H1 (cell line): ENCODE measurements around the gene EFNA3. TPM values are rescaled to one million over a fixed set of nuclear protein-coding genes. Genes with fewer than 3 reads are reported as not detected.

Experiments used
- CTCF ChIA-PET: fragments of 300-600 bp; sonication (Branson Sonifier 250); formaldehyde crosslinking; loops from one replicate; lab custom pipeline; 2021; ENCODE audit not compliant: partially characterized antibody; lab: Charles Lee
- POLR2A ChIA-PET: fragments of 300-600 bp; sonication (Branson Sonifier 250); formaldehyde crosslinking; loops from one replicate; lab custom pipeline; 2021; ENCODE audit warnings: inconsistent platforms; ENCODE audit not compliant: partially characterized antibody; lab: Charles Lee
- DNase-seq, 2 experiments: peaks; one replicate each; pipeline versions ENCODE4 v3.0.0 to v3.0.0-alpha.2; 2010 to 2022; ENCODE audit warnings: low spot score in 2 of 2, low read depth in 1 of 2, mixed read lengths in 1 of 2
- FAIRE-seq: peaks from 2 replicates; lab custom pipeline; 2011; peaks lifted over from hg19 to GRCh38; lab: Jason Lieb, UNC
- H2AFZ ChIP-seq: 2 replicates; pipeline ENCODE4 v1.8.1; 2012; ENCODE audit warnings: low read length, inconsistent platforms
- H2AK5ac ChIP-seq: 2 replicates; pipeline ENCODE4 v1.6.1; 2013; ENCODE audit warnings: low read depth, low read length
- H2BK120ac ChIP-seq: replicated peaks from 2 replicates; pipeline ENCODE3; 2013; ENCODE audit warnings: low read depth, low read length, inconsistent platforms
- H2BK12ac ChIP-seq: 2 replicates; pipeline ENCODE4 v1.6.1; 2013; ENCODE audit warnings: low read depth, low read length
- H2BK15ac ChIP-seq: 2 replicates; pipeline ENCODE4 v1.6.1; 2013; ENCODE audit warnings: low read length
- H2BK20ac ChIP-seq: 2 replicates; pipeline ENCODE4 v1.6.1; 2013; ENCODE audit warnings: low read length
- H2BK5ac ChIP-seq: 2 replicates; pipeline ENCODE4 v1.6.1; 2013; ENCODE audit warnings: low read depth, low read length
- H3K14ac ChIP-seq: 2 replicates; pipeline ENCODE4 v1.6.1; 2013; ENCODE audit warnings: inconsistent platforms; ENCODE audit not compliant: insufficient read length
- H3K18ac ChIP-seq: 2 replicates; pipeline ENCODE4 v1.6.1; 2013; ENCODE audit warnings: low read length; ENCODE audit errors: extremely low read depth
- H3K23ac ChIP-seq: 2 replicates; pipeline ENCODE4 v1.6.1; 2013; ENCODE audit warnings: inconsistent platforms; ENCODE audit not compliant: insufficient read length
- H3K23me2 ChIP-seq: 2 replicates; pipeline ENCODE4 v1.6.1; 2013; ENCODE audit warnings: low read depth, low read length
- H3K27ac ChIP-seq: 2 replicates; pipeline ENCODE4 v1.6.1; 2011; ENCODE audit warnings: low read depth, low read length, inconsistent platforms
- H3K27me3 ChIP-seq, 4 experiments: replicated peaks in 1 of 4; 1 replicate in 1 of 4; 2 replicates in 3 of 4; pipeline versions ENCODE4 v1.6.1 to v1.8.1; 2011 to 2013; ENCODE audit warnings: low read length in 3 of 4, mild to moderate bottlenecking in 3 of 4, inconsistent platforms in 2 of 4, mixed read lengths in 2 of 4, moderate library complexity in 1 of 4; ENCODE audit not compliant: control insufficient read depth in 3 of 4, insufficient read depth in 3 of 4; ENCODE audit errors: extremely low read depth in 1 of 4
- H3K36me3 ChIP-seq, 4 experiments: 2 replicates each; pipeline versions ENCODE4 v1.6.1 to v1.8.1; 2011 to 2013; ENCODE audit warnings: mild to moderate bottlenecking in 4 of 4, low read length in 3 of 4, moderate library complexity in 2 of 4, control low read depth in 1 of 4, inconsistent platforms in 1 of 4; ENCODE audit not compliant: insufficient read depth in 4 of 4, control insufficient read depth in 2 of 4
- H3K4ac ChIP-seq: replicated peaks from 2 replicates; pipeline ENCODE3; 2013; ENCODE audit warnings: low read length, low read depth, mixed read lengths, inconsistent platforms; ENCODE audit not compliant: insufficient read length
- H3K4me1 ChIP-seq, 4 experiments: replicated peaks in 1 of 4; 1 replicate in 1 of 4; 2 replicates in 3 of 4; pipeline versions ENCODE4 v1.6.1 to v1.8.1; 2011 to 2013; ENCODE audit warnings: low read length in 3 of 4, inconsistent platforms in 2 of 4, mixed read lengths in 1 of 4; ENCODE audit not compliant: insufficient read depth in 4 of 4, control insufficient read depth in 3 of 4
- H3K4me2 ChIP-seq, 2 experiments: 2 replicates each; pipeline versions ENCODE4 v1.6.1 to v1.8.1; 2011 to 2013; ENCODE audit warnings: low read depth in 2 of 2, low read length in 2 of 2, control low read depth in 1 of 2, inconsistent platforms in 1 of 2, mild to moderate bottlenecking in 1 of 2; ENCODE audit not compliant: insufficient read depth in 1 of 2
- H3K4me3 ChIP-seq, 4 experiments: fragments of 200-600, 300-600 bp in 1 of 4; sonication (generic), shearing (Covaris generic), sonication (Bioruptor Twin) in 1 of 4; 2 replicates each; pipeline versions ENCODE4 v1.5.1 to v1.8.1; 2011 to 2016; ENCODE audit warnings: low read length in 4 of 4, low read depth in 3 of 4, control low read depth in 2 of 4, inconsistent platforms in 2 of 4, mild to moderate bottlenecking in 2 of 4, mixed read lengths in 1 of 4, moderate library complexity in 1 of 4; ENCODE audit not compliant: insufficient read depth in 2 of 4; ENCODE audit errors: extremely low read depth in 1 of 4
- H3K56ac ChIP-seq: replicated peaks from 2 replicates; pipeline ENCODE3; 2013; ENCODE audit warnings: low read depth, mild to moderate bottlenecking, mixed read lengths, low read length, inconsistent platforms; ENCODE audit not compliant: insufficient read length
- H3K79me1 ChIP-seq: 2 replicates; pipeline ENCODE4 v1.6.1; 2013; ENCODE audit warnings: low read depth, low read length, control low read depth
- H3K79me2 ChIP-seq, 2 experiments: 2 replicates each; pipeline versions ENCODE4 v1.6.1 to v1.8.1; 2012 to 2013; ENCODE audit warnings: low read length in 2 of 2, mild to moderate bottlenecking in 2 of 2, inconsistent platforms in 1 of 2; ENCODE audit not compliant: insufficient read depth in 2 of 2, control insufficient read depth in 1 of 2
- H3K9ac ChIP-seq, 4 experiments: replicated peaks in 1 of 4; 1 replicate in 1 of 4; 2 replicates in 3 of 4; pipeline versions ENCODE4 v1.6.1 to v1.8.1; 2011 to 2013; ENCODE audit warnings: low read depth in 3 of 4, low read length in 3 of 4, control low read depth in 2 of 4, mild to moderate bottlenecking in 2 of 4, moderate library complexity in 2 of 4, inconsistent platforms in 1 of 4; ENCODE audit errors: extremely low read depth in 1 of 4
- H3K9me3 ChIP-seq, 2 experiments: 2 replicates each; pipeline versions ENCODE4 v1.6.1 to v1.8.1; 2012 to 2013; ENCODE audit warnings: mild to moderate bottlenecking in 2 of 2, moderate library complexity in 2 of 2, control low read depth in 1 of 2, inconsistent platforms in 1 of 2, low read depth in 1 of 2, low read length in 1 of 2, mixed read lengths in 1 of 2; ENCODE audit not compliant: insufficient read depth in 2 of 2
- H4K20me1 ChIP-seq, 2 experiments: replicated peaks in 1 of 2; 2 replicates each; pipeline versions ENCODE3 to v1.8.1; 2011 to 2013; ENCODE audit warnings: inconsistent platforms in 2 of 2, low read length in 2 of 2, mild to moderate bottlenecking in 1 of 2; ENCODE audit not compliant: insufficient read depth in 2 of 2, control insufficient read depth in 1 of 2
- H4K5ac ChIP-seq: 2 replicates; pipeline ENCODE4 v1.6.1; 2013; ENCODE audit warnings: low read length, low read depth, mixed read lengths, inconsistent platforms; ENCODE audit not compliant: insufficient read length
- H4K8ac ChIP-seq: 2 replicates; pipeline ENCODE4 v1.8.0; 2013; ENCODE audit warnings: mild to moderate bottlenecking, moderate library complexity, low read length, inconsistent platforms; ENCODE audit not compliant: insufficient read depth; ENCODE audit errors: extremely low read depth
- H4K91ac ChIP-seq: replicated peaks from 2 replicates; pipeline ENCODE3; 2013; ENCODE audit warnings: low read length, mixed read lengths, inconsistent platforms; ENCODE audit not compliant: insufficient read length
- BACH1 ChIP-seq: IDR thresholded peaks from 2 replicates; pipeline ENCODE4 v1.6.1; 2012; ENCODE audit warnings: low read length, improper control_type of control experiment
- E2F6 ChIP-seq: IDR thresholded peaks from 2 replicates; pipeline ENCODE4 v1.6.1; 2012; ENCODE audit warnings: inconsistent platforms
- EZH2 ChIP-seq: fragments of 200-600 bp; sonication (generic); IDR thresholded peaks from 2 replicates; pipeline ENCODE4 v1.7.1; 2012; ENCODE audit warnings: low read depth, mild to moderate bottlenecking, moderate library complexity, low read length, inconsistent platforms; ENCODE audit not compliant: severe bottlenecking
- TAF7 ChIP-seq: optimal IDR thresholded peaks from 2 replicates; pipeline ENCODE3; 2011; ENCODE audit warnings: low read depth, mild to moderate bottlenecking, inconsistent platforms, low read length, moderate library complexity, borderline replicate concordance
- WGBS, 2 experiments: shearing (Covaris generic) in 1 of 2; methylation state at CpG; one replicate each; pipeline versions ENCODE4 v1.1.6 to v1.1.7; 2013 to 2015; ENCODE audit warnings: low lambda C conversion rate in 2 of 2, mixed read lengths in 2 of 2, inconsistent platforms in 1 of 2, low coverage in 1 of 2, missing lambda C conversion rate in 1 of 2; ENCODE audit not compliant: insufficient replicate concordance in 2 of 2, insufficient coverage in 1 of 2, insufficient read length in 1 of 2; ENCODE audit errors: extremely low coverage in 1 of 2, missing lambda C conversion rate in 1 of 2; 5-methylcytosine and 5-hydroxymethylcytosine counted together
- polyA plus RNA-seq, 7 experiments: library from polyadenylated mRNA; depleted of rRNA in 3 of 7; stranded (reverse) in 5 of 7; unstranded in 2 of 7; fragments of >200 nt in 5 of 7; fragments of 200-250 nt in 2 of 7; gene quantifications; 1 replicate in 5 of 7; 2 replicates in 1 of 7; 4 replicates in 1 of 7; pipeline versions ENCODE4 v1.2.1 to v1.2.3, GENCODE V29; 2011 to 2013; ENCODE audit warnings: missing spikeins in 2 of 7, mixed read lengths in 2 of 7
- total RNA-seq: library from RNA; stranded (reverse); fragmentation: NEBNext Ultra II Directional; extraction: Animal tissue kit (Norgen Biotek cat#: 25700); gene quantifications from 2 replicates; pipeline ENCODE4 v1.2.1, GENCODE V29; 2021

The EFNA3 gene
- total and polyA plus RNA-seq, 2 of the 8 experiments (the other 6 are each of a cell fraction or from before 2014, with no cell fraction given), result 10.8 to 13.8 TPM

GRCh38 chr1:155108296-155108695, 29.7 kb downstream of the EFNA3 start:
- Histone ChIP-seq H3K23ac (no peak overlapping the region), H2AFZ (no peak overlapping the region), H3K18ac (no peak overlapping the region), H4K8ac (no peak overlapping the region), H3K4ac (no peak overlapping the region), H3K27ac (no peak overlapping the region), H3K9ac (no peak overlapping the region), H3K36me3 (no peaks in the 10 kb centered on the region), H4K91ac (no peak overlapping the region), H3K14ac (no peak overlapping the region), H3K27me3 (no peaks in the 10 kb centered on the region), H3K9me3 (no peaks in the 10 kb centered on the region), H3K56ac (no peak overlapping the region), H2AK5ac (no peak overlapping the region), H3K4me2 (no peak overlapping the region), H2BK120ac (no peak overlapping the region), H3K4me1 (peaks cover 0 to 3% (median 0%) of the 10 kb centered on the region in 4 experiments; a peak in 2 of 7 replicates), H4K20me1 (peaks cover 0 to 4% of the 10 kb centered on the region in 2 experiments), H3K79me1 (no peaks in the 10 kb centered on the region), H3K79me2 (no peaks in the 10 kb centered on the region), H2BK5ac (no peak overlapping the region), H4K5ac (no peak overlapping the region), H3K4me3 (no peak overlapping the region), H3K23me2 (no peaks in the 10 kb centered on the region), H2BK12ac (no peak overlapping the region), H2BK20ac (no peak overlapping the region), H2BK15ac (no peak overlapping the region)
- TF ChIP-seq TAF7, result no peak
- no peak for TF ChIP-seq E2F6
- TF ChIP-seq BACH1, result no peak
- TF ChIP-seq EZH2, result no peak
- no peak for FAIRE-seq
- CTCF ChIA-PET, result interaction anchor here (0.6 to 3.5 kb wide), 7 partner anchors 12 to 178 kb away, joined by 3 to 29 read pairs (median 4); no protein-coding TSS in a partner anchor
- no peak for DNase-seq
- 87% methylated on average over 5 of the region's 5 CpGs; no CpG with 5 or more reads in 1 of the 2 experiments for WGBS, 2 experiments
- POLR2A ChIA-PET, result interaction anchor here (1.1 kb wide), 1 partner anchor 22 kb away, joined by 3 read pairs; no protein-coding TSS in a partner anchor
